Ascending aorta (tissue), 2 donors: ENCODE results near the gene MTM1. TPM values are rescaled to one million over a fixed set of nuclear protein-coding genes. Genes with fewer than 3 reads are reported as not detected.

Experiments used
- DNase-seq, 2 donors: peaks; one replicate each; pipeline ENCODE4 v3.0.0-alpha.2; 2019; ENCODE audit warnings: low spot score in 2 of 2
- H3K27ac ChIP-seq, 2 donors: fragments of 200-600 bp; sonication (generic); one replicate each; pipeline ENCODE4 v1.5.1; 2016 to 2017; ENCODE audit warnings: mild to moderate bottlenecking in 1 of 2
- H3K27me3 ChIP-seq: fragments of 200-600 bp; sonication (generic); one replicate; pipeline ENCODE4 v1.5.1; 2017
- H3K36me3 ChIP-seq, 2 donors: fragments of 200-600 bp; sonication (generic); one replicate each; pipeline ENCODE4 v1.5.1; 2016
- H3K4me1 ChIP-seq, 2 donors: fragments of 200-600 bp; sonication (generic); one replicate each; pipeline ENCODE4 v1.5.1; 2016 to 2017; ENCODE audit warnings: mild to moderate bottlenecking in 1 of 2
- H3K4me3 ChIP-seq, 2 donors: fragments of 200-600 bp; sonication (generic); one replicate each; pipeline ENCODE4 v1.5.1; 2016 to 2017; ENCODE audit warnings: mild to moderate bottlenecking in 1 of 2
- H3K9me3 ChIP-seq, 2 donors: fragments of 200-600 bp; sonication (generic); one replicate each; pipeline ENCODE4 v1.5.1; 2016
- CTCF ChIP-seq, 3 experiments: fragments of 200-600 bp in 2 of 3; fragments of 450-650 bp in 1 of 3; sonication (generic) in 2 of 3; IDR thresholded peaks; one replicate each; pipeline ENCODE4 v1.5.1; 2016 to 2019; ENCODE audit warnings: antibody characterized with exemption in 3 of 3, mild to moderate bottlenecking in 1 of 3, moderate library complexity in 1 of 3
- intact Hi-C: fragments of 100-400 bp; cut with DNase I; formaldehyde crosslinking; loops from one replicate; pipeline ENCODE4 v1.15.1; 2023
- total RNA-seq: library from RNA; depleted of rRNA; stranded (reverse); fragments of >200 nt; gene quantifications from one replicate; pipeline ENCODE4 v1.1.0, GENCODE V29; 2016

MTM1 gene
- total RNA-seq, 1 donor from 2014 or later: 7.3 TPM

DNA sequence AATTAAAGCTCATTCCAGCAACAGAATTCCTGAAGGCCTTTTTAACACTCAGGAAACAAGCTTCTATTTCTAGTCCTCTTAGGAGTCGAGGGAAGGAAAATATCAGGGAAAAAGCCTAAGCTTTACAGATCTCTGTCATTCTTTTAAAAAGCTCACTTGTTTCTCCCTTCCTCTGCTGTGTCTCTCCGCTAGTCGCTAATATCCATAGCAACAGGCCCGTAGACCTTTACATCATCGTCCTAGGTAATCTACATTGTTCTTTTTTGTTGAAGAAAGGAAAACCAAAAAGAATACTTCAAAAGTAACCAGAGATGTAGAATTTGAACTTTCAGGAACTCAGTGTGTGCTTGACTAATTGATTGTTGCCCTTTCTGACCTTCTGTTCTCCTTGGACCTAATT, 78.9 kb downstream of the MTM1 start:
- Histone ChIP-seq H3K9me3 (no peaks in the 10 kb centered on the region), H3K4me3 (no peak overlapping the region), H3K27me3 (no peaks in the 10 kb centered on the region), H3K4me1 (peaks cover 0 to 3% of the 10 kb centered on the region in 2 donors), H3K36me3 (peaks cover 0 to 3% of the 10 kb centered on the region in 2 donors), H3K27ac (no peak overlapping the region)
- DNase-seq: no peak
- intact Hi-C loops: no loop called here
- TF ChIP-seq CTCF (IDR thresholded peaks at IDR 0.05): no peak

DNA sequence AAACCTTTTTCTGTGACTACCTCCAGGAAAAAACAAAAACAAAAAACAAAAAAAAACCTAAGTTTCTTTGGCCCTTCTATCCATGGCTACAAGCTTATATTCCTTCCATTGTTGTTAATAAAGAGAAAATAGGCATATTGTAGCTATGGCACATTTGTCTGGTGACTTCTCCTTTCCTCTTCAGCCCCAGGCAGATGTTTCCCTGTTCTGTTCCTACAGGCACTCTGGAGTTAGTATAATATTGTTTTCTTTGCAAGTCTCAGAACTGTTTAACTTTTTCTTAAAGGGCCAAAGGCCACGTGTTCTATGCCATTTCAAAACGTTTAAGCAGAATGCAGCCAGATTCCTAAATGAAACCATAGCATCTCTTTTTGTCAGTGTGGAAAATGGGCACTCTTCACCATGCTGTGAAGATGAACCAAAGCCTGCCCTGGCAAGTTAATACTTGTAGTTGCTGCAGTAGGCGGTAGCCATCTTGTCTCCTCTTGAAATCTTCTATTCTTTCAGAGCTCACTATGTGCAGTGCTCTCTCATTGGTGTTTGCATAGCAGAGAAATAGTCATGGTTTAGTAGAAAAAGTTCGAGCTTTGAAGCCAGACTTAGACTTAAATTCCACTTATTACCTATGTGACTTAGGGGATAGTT, 80.0 kb downstream of the MTM1 start:
- intact Hi-C loops: no loop called here
- Histone ChIP-seq H3K36me3 (peaks cover 0 to 3% of the 10 kb centered on the region in 2 donors), H3K9me3 (no peaks in the 10 kb centered on the region), H3K27me3 (no peaks in the 10 kb centered on the region), H3K27ac (no peak overlapping the region), H3K4me3 (no peak overlapping the region), H3K4me1 (peaks cover 0 to 3% of the 10 kb centered on the region in 2 donors)
- no peak for TF ChIP-seq CTCF (IDR thresholded peaks at IDR 0.05)
- DNase-seq: no peak

DNA sequence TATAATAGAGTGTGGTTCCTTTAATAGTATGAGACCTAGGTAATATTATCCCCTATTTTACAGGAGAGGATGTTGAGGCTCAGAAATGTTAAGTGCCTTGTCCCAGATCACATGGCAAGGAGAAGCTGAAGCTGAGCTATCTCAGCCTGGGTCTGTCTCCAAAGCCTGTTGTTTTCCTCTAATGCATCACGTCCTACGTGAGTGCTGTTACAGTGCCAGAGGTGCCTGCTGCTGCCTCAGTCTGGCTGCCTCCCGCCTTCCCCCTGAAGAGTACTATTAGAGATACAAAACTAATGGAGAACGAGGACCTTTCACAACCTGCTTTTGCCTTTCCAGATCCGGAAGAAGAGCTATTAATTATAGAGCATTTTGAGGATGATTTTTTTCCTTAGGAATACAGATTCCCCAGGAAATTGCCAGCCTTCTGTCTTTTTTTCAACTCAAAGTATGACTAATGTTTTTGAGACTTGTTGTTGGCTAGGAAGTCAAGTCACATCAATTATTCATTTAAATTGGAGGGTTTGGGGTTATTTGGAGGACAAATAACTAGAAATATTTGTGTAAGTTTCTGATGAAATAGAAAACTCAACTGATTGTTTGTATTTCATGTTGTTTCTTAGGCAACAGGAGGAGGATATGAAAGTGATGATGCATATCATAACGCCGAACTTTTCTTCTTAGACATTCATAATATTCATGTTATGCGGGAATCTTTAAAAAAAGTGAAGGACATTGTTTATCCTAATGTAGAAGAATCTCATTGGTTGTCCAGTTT, 80.9 kb downstream of the MTM1 start:
- intact Hi-C loops: no loop called here
- H3K36me3 ChIP-seq: peaks cover 0 to 3% of the 10 kb centered on the region in 2 donors
- peak in 1 of 2 donors; percentile 8 for DNase-seq
- H3K27me3 ChIP-seq: no peaks in the 10 kb centered on the region
- TF ChIP-seq CTCF (IDR thresholded peaks at IDR 0.05): no peak
- no peak overlapping the region for H3K4me3 ChIP-seq
- H3K4me1 ChIP-seq: peaks cover 0 to 3% of the 10 kb centered on the region in 2 donors
- H3K9me3 ChIP-seq: no peaks in the 10 kb centered on the region
- peak overlapping the region; percentile 27 to 33 for H3K27ac ChIP-seq

DNA sequence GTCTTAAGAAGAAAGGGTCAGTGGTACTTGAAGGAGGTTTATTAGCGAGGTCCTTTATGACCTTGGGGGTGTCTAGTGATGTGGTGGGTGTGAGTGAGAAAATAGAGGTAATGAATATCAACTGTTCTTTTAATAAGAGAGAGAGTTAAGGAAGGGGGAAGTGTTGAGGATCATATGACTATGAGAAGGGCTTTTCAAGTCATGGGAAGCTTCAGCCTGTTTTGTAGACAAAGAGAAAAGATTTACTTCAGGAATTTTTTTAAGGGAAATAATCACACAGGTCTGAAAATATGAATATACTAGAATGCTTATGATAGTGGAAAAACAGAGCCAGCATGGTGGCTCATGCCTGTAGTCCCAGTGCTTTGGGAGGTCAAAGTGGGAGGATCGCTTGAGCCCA, 83.5 kb downstream of the MTM1 start:
- Histone ChIP-seq H3K27ac (no peak overlapping the region), H3K36me3 (no peaks in the 10 kb centered on the region), H3K9me3 (no peaks in the 10 kb centered on the region), H3K27me3 (no peaks in the 10 kb centered on the region), H3K4me3 (no peak overlapping the region), H3K4me1 (peaks cover 0 to 3% of the 10 kb centered on the region in 2 donors)
- intact Hi-C loops: no loop called here
- no peak for TF ChIP-seq CTCF (IDR thresholded peaks at IDR 0.05)
- DNase-seq: no peak

GRCh38 chrX:150655788-150656187, 87.4 kb downstream of the MTM1 start:
- DNase-seq: no peak
- Histone ChIP-seq H3K27ac (no peak overlapping the region), H3K36me3 (peaks cover 3 to 11% of the 10 kb centered on the region in 2 donors), H3K27me3 (no peaks in the 10 kb centered on the region), H3K9me3 (no peaks in the 10 kb centered on the region), H3K4me1 (no peaks in the 10 kb centered on the region), H3K4me3 (no peak overlapping the region)
- intact Hi-C loops: no loop called here
- TF ChIP-seq CTCF (IDR thresholded peaks at IDR 0.05): no peak
